ENCODE measurements around the gene SYMPK.

The SYMPK gene

DNA sequence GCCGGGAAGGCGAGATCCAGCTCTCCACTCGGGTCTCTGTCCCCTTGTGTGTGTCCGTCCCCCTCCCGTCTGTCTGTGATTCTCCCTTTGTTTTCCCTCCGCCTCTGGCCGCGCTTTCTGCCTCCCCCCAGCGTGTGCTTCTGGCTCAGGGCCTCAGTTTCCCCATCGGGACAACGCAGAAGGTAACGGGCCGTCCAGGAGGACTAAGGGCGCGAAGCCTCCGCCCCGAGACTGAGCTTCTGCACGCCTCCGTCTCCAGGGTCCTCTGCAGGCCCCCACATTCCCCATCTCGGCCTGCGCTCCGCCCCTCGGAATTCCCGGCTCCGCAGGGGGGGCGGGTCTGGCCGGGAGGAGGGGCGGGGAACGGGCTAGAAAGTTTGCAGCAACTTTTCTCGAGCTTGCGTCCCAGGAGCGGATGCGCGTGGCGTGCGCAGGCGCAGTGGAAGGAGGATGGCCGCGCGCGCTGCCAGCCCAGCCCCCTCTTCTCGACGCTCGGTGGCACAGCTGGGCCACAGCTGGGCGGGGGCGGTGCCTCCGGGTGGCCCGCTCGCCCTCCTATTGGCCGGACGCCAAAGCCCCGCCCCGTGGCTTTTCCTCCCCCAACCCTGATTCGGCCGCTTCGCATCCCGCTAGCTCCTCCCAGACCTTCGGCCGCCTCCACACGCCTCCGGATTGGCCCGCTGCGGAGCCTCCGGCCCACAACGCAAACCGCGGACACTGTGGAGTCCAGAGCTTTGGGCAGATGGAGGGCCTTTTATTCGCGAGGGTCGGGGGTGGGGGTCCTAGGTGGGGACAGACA is 93.8 kb downstream of the SYMPK start, which contains the start of gene SIX5:
SIX5 (minus strand) TSS at position 269 of the 799 bp plus-strand sequence. CDS start 408 bp downstream, outside the sequence.
- TF ChIP-seq, protein P1, sequence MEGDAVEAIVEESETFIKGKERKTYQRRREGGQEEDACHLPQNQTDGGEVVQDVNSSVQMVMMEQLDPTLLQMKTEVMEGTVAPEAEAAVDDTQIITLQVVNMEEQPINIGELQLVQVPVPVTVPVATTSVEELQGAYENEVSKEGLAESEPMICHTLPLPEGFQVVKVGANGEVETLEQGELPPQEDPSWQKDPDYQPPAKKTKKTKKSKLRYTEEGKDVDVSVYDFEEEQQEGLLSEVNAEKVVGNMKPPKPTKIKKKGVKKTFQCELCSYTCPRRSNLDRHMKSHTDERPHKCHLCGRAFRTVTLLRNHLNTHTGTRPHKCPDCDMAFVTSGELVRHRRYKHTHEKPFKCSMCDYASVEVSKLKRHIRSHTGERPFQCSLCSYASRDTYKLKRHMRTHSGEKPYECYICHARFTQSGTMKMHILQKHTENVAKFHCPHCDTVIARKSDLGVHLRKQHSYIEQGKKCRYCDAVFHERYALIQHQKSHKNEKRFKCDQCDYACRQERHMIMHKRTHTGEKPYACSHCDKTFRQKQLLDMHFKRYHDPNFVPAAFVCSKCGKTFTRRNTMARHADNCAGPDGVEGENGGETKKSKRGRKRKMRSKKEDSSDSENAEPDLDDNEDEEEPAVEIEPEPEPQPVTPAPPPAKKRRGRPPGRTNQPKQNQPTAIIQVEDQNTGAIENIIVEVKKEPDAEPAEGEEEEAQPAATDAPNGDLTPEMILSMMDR (IDR thresholded peaks at IDR 0.05; ENCODE audit: low read depth, low read length, missing control alignments), result no peak
- peak; percentile 96 for DNase-seq
- Histone ChIP-seq H3K36me3 (replicated peaks) (no peaks in the 10 kb centered on the region), H3K27me3 (replicated peaks) (no peaks in the 10 kb centered on the region), H3K27ac (peak within 1 kb of the TSS; percentile 73), H3K4me3 (ENCODE audit: low read depth, low read length) (peak within 1 kb of the TSS; percentile 79)
- in situ Hi-C loops (cut with HindIII; ENCODE audit: low pct_ligation_motif_present, low sequenced_read_pairs), result no loop called here

DNA sequence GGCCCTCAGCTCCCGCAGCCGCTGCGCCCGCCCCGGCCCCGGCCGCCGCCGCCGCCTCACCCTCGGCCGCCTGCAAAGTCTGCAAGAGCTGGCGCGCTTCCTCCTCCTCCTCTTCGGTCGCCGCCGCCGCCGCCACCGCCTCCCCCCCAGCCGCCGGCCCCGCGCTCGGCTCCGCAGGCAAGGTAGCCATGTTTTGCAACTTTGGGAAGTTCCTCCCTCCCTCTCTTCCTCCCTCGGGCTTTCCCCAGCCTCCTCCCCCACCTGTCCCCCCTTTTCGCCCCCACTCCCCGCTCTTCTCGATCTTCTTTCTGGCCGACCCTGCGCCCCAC is 94.3 kb downstream of the SYMPK start:
- TF ChIP-seq, protein P1 (IDR thresholded peaks at IDR 0.05; ENCODE audit: low read depth, low read length, missing control alignments), result no peak
- no peaks in the 10 kb centered on the region for H3K27me3 ChIP-seq (replicated peaks)
- in situ Hi-C loops (cut with HindIII; ENCODE audit: low pct_ligation_motif_present, low sequenced_read_pairs), result no loop called here
- DNase-seq, result peak; percentile 22
- H3K27ac ChIP-seq, result peak overlapping the region; percentile 70
- H3K36me3 ChIP-seq (replicated peaks), result no peaks in the 10 kb centered on the region
- peak overlapping the region; percentile 79 for H3K4me3 ChIP-seq (ENCODE audit: low read depth, low read length)

DNA sequence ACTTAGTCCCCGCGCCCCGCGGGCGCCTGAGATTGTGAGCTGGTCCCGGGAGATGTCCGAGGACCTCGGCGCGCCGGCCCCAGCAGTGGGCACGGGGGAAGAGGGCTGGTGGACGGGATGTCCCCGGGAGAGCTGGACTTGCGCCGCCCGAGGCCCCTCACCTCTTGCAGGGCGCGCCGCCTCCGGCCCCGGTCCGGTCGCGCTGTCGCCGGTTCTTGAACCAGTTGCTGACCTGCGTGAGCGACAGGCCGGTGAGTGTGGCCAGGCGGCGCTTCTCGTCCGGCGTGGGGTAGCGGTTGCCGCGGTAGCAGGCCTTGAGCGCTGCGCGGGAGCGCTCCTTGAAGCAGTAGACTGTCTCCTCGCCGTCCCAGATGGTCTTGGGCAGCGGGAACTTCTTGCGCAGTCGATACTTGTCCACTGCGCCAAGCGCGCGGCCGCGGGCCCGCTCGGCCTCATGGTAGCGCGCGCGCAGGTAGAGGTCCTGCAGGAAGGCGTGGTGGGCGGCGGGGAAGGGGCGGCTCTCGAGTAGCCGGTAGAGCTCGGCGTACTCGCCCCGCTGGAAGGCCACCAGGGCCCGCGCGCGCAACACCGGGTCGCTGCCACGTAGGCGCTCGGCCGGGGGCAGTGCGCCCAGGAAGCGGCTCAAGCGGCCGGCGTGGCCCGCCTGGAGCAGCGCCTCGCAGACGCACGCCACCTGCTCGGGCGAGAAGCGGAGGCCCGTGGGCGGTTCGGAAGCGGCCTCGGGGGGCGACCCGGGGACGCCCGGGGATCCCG is 94.9 kb downstream of the SYMPK start:
- H3K4me3 ChIP-seq (ENCODE audit: low read depth, low read length), result peak overlapping the region; percentile 79
- no peaks in the 10 kb centered on the region for H3K36me3 ChIP-seq (replicated peaks)
- in situ Hi-C loops (cut with HindIII; ENCODE audit: low pct_ligation_motif_present, low sequenced_read_pairs), result no loop called here
- H3K27me3 ChIP-seq (replicated peaks), result no peaks in the 10 kb centered on the region
- TF ChIP-seq, protein P1 (IDR thresholded peaks at IDR 0.05; ENCODE audit: low read depth, low read length, missing control alignments), result no peak
- DNase-seq, result peak; percentile 45
- peak overlapping the region; percentile 70 for H3K27ac ChIP-seq

DNA sequence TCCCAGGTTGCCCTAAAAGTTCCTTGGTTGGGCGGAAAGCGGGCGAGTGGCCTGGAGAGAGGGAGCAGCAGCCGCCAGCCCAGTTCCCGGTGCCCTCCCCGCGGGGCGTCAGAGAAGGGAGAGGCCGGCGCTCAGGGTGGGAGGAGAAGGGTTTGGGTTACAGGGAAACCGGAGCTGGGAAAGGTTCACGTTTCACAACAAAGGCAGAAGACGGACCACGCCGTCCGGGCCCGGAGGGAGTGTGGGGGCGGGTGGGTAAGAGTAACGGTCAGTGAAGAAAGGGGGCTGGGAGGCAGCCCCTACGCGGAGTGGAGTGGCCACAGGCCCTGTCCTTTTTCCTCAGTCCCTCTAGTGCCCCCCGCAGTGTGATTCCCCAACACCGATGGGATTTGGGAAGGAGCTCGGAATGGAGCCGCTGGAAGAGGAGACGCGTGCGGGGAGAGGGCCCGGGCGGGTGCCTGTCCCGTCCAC is 95.5 kb downstream of the SYMPK start:
- in situ Hi-C loops (cut with HindIII; ENCODE audit: low pct_ligation_motif_present, low sequenced_read_pairs), result no loop called here
- TF ChIP-seq, protein P1 (IDR thresholded peaks at IDR 0.05; ENCODE audit: low read depth, low read length, missing control alignments), result no peak
- no peaks in the 10 kb centered on the region for H3K36me3 ChIP-seq (replicated peaks)
- H3K27me3 ChIP-seq (replicated peaks), result no peaks in the 10 kb centered on the region
- peak overlapping the region; percentile 79 for H3K4me3 ChIP-seq (ENCODE audit: low read depth, low read length)
- peak overlapping the region; percentile 70 for H3K27ac ChIP-seq
- DNase-seq, result peak; percentile 79

DNA sequence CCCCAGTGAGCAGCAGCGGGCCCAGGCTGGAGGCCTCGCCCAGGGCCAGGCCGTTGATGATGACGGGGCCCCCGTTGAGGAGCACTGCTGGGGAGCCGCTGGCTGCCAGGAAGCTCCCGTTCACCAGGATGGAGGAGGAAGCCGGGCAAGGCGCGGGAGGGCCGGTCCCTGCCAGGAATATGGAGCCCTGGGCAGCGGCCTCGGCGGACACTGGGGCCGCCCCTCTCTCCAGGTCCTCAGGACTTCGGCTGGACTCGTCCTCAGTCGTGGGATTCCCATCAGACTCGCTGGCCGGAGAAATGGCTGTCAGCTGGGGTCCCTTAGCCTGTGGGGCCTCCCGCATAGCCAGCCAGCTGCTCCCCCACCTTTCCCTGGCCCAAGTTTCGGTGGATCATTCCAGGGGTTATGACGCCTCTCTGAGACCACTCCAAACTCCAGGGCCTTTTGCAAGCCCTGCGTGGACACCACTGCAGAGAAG is 96.0 kb downstream of the SYMPK start:
- H3K4me3 ChIP-seq (ENCODE audit: low read depth, low read length), result peak overlapping the region; percentile 79
- peak overlapping the region; percentile 70 for H3K27ac ChIP-seq
- TF ChIP-seq, protein P1 (IDR thresholded peaks at IDR 0.05; ENCODE audit: low read depth, low read length, missing control alignments), result no peak
- DNase-seq, result no peak
- no peaks in the 10 kb centered on the region for H3K27me3 ChIP-seq (replicated peaks)
- in situ Hi-C loops (cut with HindIII; ENCODE audit: low pct_ligation_motif_present, low sequenced_read_pairs), result no loop called here
- H3K36me3 ChIP-seq (replicated peaks), result no peaks in the 10 kb centered on the region
